HG02798 (cell line): ENCODE measurements around the gene KCNK4.
A peak's percentile ranks its signal among the peaks of the same experiment; 100 is the strongest.

Experiments used
- ATAC-seq: cut with Tn5 transposase; IDR thresholded peaks from one replicate; pipeline ENCODE4 v1.9.1; 2021; ENCODE audit warnings: mild to moderate bottlenecking; ENCODE audit not compliant: unreplicated experiment, poor library complexity

Gene KCNK4

GRCh38 chr11:64267207-64267945, 23.7 kb upstream of the KCNK4 start:
- ATAC-seq = no peak

- ATAC-seq = no peak
Observed at GRCh38 chr11:64268025-64268892, 22.8 kb upstream of the KCNK4 start.

GRCh38 chr11:64268893-64269539, 22.1 kb upstream of the KCNK4 start:
- peak; percentile 9 for ATAC-seq

DNA sequence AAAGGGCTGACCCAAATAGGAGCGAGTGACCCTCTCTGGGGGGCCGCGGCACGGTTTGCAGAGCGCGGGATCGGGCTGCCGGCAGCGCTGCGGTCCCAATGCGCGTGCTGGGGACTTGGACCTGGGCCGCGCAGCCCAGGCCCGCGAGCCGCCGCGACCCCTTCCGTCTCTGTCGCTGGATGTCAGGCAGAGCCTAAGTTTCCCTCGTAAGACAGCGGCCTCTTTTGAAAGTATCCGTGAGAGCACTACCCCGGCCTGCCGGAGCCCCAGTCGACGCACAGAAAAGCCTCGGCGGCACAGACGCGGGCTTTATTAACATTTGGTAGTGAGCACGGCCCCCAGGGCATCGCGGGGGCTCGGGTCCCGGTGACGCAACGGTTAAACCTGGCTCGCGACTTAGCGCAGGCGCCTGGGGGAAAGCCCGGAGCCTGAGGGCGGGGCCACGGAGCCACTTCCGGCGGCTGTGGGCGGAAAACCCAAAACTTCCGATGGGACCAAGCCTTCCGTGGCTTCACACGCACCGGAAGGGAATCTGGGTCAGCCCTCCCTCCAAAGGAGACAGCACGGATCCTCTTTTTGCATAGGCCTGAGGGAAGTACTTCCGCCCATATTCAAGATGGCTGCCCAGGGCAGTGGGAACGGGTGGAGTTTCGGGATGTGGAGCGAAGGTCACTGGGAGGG, 21.4 kb upstream of the KCNK4 start:
- peak; percentile 78 for ATAC-seq

DNA sequence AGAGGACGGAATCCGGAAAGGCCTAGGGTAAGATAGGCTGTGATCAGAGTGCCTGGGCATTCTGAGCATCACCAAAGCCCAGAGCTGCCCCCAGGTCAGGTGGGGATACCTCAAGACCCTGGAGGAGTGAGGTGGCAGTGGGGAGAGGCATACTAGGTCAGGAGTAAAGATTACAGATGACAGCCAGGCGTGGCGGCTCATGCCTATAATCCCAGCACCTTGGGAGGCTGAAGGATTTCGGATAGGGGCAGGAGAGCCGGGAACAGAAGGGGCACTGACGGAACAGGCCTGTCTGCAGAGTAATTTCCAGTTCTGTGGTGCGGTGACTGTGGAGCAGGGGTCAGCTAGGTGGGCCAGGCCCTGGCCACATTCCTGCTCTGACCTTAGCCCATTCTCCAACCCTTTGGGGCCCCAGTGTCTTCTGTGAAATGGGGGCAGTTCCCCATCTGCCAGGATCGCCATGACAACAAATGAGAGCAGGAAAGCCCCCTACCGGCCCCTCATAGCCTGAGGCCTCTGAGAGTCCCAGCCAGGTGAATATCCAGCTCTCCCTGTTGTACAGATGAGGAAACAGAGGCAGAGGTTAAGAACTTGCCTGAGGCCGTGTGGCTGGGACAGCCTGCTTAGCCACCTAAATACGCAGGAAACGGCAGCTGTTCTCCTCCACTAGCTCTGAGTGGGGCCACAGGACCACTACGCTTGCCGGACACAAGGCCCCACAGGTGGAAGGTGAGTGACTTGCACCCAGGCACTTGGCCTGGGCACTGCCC, 15.9 kb upstream of the KCNK4 start:
- ATAC-seq = no peak

DNA sequence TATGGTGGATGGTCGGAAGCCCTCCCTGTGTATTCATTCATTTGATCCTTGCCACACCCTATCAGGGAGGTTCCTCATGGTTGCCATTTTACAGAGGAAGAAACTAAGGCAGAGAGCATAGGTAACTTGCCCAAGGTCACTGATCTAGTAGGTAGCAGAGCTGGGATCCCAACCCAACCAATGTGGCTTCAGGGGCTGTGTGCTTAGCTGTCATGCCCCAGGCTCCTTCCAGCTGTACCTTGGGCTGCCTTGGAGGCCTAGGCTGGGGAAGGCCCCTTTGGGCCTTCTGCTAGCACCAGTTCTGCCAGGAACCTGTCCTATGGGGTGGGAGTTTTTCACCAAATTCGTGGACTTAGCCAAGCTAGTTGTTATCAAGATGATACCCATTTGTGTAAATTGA, 15.3 kb upstream of the KCNK4 start:
- ATAC-seq = no peak

DNA sequence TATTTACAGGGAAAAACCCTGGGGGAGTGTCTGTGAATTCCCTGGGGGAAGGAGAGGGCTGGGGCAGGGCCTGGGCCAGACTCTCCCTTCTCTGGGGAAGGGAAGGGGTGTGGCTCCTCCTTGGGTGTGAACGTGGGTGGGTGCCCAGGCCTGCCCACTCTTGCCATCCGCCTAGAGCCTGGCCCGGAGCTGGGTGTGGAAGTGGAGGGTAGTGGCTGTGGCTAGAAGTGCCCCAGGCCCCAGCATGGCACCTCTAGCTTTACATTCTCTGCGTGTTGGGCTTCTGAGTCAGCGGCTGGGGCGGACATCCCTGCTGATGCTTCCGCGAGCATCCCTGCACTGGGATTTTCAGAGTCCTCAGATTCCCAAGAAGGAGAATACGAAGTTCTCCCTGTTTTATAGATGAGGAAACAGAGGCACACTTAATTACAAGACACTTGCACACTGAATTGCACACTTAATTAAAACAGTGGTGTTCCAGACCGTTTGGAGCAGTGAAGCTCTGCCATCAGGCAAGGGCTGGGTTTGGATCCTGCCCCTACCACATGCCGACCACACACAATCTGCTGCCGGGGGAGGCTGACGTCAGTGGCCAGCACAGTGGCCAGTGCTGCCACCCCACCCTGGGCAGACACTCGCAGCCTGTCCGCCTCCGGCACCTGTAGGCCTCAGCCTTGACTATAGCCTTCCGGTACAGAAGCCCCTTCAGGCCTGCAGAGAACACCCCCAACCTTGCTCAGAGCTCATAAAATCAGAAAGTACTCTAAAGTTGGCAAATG, 14.3 kb upstream of the KCNK4 start:
- no peak for ATAC-seq

- ATAC-seq = no peak
Observed at GRCh38 chr11:64278576-64279190, 12.4 kb upstream of the KCNK4 start.

DNA sequence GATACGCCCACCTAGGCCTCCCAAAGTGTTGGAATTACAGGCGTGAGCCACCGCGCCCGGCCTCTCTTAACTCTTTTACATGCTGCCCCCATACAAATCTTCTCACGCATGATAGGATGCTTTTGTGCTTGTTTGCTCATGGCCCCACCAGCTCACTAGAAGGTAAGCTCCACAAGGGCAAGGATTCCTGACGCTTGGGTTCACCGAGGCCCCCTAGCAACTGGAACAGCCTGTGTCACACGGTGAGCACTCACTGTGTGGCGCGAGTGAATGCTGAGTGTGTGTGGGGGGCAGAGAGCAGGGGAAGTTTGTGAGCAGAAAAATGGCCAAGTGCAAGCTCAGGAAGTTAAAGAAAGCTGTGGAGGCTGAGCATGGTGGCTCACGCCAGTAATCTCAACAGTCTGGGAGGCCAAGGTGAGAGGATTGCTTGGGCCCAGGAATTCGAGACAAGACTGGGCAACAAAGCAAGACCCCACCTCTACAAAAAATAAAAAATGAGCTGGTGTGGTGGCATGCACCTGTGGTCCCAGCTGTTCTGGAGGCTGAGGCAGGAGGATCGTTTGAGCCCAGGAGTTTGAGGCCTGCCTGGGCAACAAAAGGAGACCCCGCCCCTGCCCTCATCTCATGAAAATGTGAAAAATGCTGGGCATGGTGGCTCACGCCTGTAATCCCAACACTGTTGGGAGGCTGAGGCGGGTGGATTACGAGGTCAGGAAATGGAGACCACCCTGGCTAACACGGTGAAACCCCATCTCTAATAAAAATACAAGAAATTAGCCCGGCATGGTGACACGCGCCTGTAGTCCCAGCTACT, 8.9 kb upstream of the KCNK4 start:
- no peak for ATAC-seq

DNA sequence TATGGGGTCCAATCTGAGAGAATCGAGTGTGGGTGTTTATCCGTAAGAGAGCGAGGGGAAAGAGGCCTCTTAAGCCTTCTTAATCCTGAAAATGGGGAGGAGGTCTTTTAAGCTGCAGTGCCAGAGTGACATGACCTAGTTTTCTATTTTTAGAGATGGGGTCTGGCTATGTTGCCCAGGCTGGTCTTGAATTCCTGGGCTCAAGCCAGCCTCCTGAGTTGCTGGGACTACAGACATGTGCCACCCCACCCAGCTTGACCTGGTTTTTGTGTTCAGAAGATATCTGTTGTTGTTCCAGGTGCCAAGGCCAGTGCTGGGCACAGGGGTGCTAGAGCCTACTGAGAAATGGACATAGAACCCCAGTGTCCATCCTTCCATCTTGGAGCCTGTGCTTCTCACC, 8.0 kb upstream of the KCNK4 start:
- ATAC-seq = no peak

DNA sequence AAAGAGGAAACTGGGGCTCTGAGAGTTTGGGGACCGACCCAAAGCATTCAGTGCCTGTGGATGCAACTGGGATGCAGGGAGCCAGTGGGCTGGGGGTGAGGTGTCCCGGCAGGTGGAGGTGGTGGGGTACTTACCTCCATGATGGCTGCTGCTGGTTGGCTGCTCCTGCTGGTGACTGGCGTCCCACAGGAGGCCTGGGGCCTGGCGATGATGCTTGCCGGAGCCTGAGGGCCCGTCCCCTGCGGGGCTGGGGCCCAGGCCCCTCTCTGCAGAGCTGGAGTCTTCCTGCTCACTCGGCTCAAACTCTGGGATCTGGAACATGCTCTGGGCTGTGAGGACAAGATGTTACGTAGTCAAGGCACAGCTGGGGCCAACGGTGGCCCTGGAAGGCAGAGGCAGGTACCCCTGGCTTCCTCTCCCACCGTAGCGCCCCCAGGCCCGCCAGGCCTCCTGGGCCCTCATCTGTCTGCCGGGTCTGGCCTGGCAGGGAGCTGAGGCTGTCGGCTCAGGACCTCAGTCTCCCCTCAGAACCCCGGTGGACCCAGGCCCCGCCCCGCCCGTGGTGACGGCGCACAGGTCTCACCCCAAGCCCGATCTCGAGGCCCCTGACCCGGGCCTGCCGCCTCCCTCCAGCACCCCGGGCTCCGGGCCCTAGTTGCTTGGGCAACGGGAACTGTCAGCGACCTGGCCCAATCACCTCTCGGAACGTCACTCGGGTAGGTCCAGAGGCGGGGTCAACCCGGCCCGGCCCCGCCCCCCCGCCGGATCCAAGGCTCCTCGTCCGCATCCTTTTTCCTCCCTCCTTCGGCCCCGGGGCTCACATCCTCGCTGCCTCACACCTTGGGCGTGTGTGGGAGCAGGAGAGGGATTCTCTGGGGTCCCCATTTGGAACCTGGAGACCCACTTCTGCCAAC, 6.8 kb upstream of the KCNK4 start, which contains the start of gene BAD:
Gene BAD (minus strand): TSS at position 618 of the 914 bp plus-strand sequence. CDS start 297 bp downstream, at position 321.
- ATAC-seq = peak; percentile 73

DNA sequence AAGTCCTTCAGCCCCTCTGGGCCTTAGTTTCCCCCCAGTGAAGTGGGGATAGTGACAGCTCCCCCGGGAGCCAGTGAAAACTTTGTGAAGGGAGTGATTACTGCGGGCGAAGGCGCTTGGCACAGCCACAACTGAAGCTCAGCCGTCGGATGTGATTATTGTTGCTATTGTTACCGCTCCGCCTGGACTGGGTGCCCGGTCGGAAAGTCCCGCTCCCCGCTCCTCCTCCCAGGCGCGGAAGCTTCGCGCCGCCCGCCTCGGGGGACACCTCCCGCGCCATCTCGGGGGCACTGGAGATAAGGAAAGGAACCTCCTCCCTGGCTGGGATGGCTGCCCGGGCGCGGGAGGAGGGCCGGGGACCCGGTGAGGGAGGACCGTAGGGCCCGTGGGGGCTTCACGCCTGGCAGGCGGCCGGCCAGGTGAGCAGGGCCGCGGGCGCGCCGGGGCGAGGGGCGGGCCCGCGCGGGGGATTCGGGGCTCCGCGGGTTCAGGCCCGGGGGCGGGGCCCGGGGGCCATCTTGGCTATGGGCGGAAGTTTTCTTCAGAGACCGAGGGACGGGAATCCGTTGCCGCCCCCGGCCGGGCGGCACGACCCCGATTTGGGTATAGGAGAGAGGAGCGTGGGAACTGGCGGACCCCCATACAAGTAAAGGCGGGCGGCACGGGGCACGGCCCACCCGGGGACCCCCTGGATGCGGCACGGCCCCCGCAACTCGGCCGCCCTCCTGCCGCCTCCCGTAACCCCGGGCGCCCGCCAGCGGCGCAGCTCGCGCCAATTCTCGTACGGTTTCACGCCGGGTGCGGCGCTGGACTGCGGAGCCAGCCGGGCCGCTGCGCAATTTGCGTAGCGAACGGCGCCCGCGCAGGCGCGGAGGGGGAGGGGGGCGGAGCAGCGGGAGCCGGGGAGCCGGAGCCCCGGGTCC, 5.9 kb upstream of the KCNK4 start, which contains the start of gene GPR137:
Gene GPR137 (plus strand): TSS at position 887 of the 923 bp plus-strand sequence. CDS start 677 bp downstream, outside the sequence.
- ATAC-seq = peak; percentile 71

DNA sequence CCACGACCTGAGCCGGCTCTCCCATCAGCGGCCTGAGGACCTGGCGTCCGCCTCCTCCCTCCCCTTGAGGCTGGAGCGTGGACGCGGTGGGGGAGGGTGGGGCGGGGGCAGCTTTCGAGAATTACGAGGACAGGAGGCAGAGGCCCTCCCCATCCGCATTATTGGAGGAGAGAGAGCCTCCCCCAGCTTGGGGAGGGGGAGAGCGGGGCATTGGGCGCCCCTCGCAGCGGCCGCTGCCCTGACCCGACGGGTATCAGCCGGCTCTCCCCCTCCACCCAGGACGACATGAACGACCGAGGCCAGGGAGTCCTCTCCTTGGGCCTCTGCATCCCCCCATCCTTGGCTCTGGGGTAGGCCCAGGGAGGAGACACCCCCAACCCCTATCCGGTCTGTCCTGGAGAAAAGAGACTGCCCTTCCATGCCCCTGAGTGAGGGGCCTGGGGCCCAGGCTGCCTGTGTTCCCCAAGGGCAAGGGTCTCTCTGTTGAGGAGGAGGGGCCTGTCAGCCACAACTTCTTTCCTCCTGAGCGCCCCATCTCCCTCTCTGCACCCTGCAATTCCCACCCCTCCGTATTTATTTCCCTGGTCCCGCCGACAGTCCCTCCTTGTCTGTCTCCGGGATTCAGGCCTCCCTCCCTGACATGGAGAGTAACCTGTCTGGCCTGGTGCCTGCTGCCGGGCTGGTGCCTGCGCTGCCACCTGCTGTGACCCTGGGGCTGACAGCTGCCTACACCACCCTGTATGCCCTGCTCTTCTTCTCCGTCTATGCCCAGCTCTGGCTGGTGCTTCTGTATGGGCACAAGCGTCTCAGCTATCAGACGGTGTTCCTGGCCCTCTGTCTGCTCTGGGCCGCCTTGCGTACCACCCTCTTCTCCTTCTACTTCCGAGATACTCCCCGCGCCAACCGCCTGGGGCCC, 5.0 kb upstream of the KCNK4 start:
- no peak for ATAC-seq

GRCh38 chr11:64286801-64287159, 4.3 kb upstream of the KCNK4 start:
- ATAC-seq = no peak
